GM12878 (cell line): ENCODE data around the gene DBNDD2. TPM values are rescaled to one million over a fixed set of nuclear protein-coding genes. Genes with fewer than 3 reads are reported as not detected.

Experiments
- ATAC-seq: fragments of 200-7000 bp; cut with Tn5 transposase; 3 replicates; pipeline ENCODE4 v1.9.1; 2020; ENCODE audit warnings: mild to moderate bottlenecking, moderate library complexity
- BruUV-seq: library from RNA; stranded (reverse); fragments of 400-500 nt; replicated peaks from 2 replicates; lab custom pipeline; 2021; lab: Mats Ljungman, UMichigan
- CTCF ChIA-PET: fragments of 300-600 bp; sonication (Branson Sonifier 250); formaldehyde crosslinking; extraction: SDS; loops from one replicate; lab custom pipeline; 2021; ENCODE audit warnings: inconsistent platforms; lab: Yijun Ruan, JAX
- POLR2A ChIA-PET: fragments of 350-600 bp; formaldehyde crosslinking; extraction: SDS; loops from one replicate; lab custom pipeline; 2021; ENCODE audit warnings: inconsistent platforms; lab: Charles Lee
- RAD21 ChIA-PET: fragments of 300-600 bp; sonication (Branson Sonifier 250); formaldehyde crosslinking; loops from one replicate; lab custom pipeline; 2023; ENCODE audit warnings: antibody characterized with exemption; ENCODE audit not compliant: unreplicated experiment; lab: Charles Lee
- SMC1A ChIA-PET: fragments of 300-600 bp; sonication (Branson Sonifier 250); formaldehyde crosslinking; loops from one replicate; lab custom pipeline; 2023; ENCODE audit not compliant: unreplicated experiment, uncharacterized antibody; lab: Charles Lee
- DNase-seq: peaks from one replicate; pipeline ENCODE4 v3.0.0-alpha.2; 2011; ENCODE audit warnings: low read depth, low spot score
- FAIRE-seq: peaks from 3 replicates; lab custom pipeline; 2011; peaks lifted over from hg19 to GRCh38; lab: Jason Lieb, UNC
- H2AFZ ChIP-seq: 2 replicates; pipeline ENCODE4 v1.6.0; 2011; ENCODE audit warnings: low read depth, low read length, control low read depth; ENCODE audit not compliant: control insufficient read depth
- H3K27ac ChIP-seq: 2 replicates; pipeline ENCODE4 v1.5.1; 2011; ENCODE audit warnings: control low read depth; ENCODE audit not compliant: control insufficient read depth, insufficient read depth
- H3K27me3 ChIP-seq, 2 experiments: replicated peaks in 1 of 2; 2 replicates each; pipeline versions ENCODE4 v1.6.0 to v1.6.1; 2011; ENCODE audit warnings: low read length in 1 of 2; ENCODE audit not compliant: control insufficient read depth in 2 of 2, insufficient read depth in 2 of 2
- H3K36me3 ChIP-seq, 2 experiments: 2 replicates each; pipeline ENCODE4 v1.5.1; 2011; ENCODE audit warnings: low read length in 1 of 2; ENCODE audit not compliant: control insufficient read depth in 2 of 2, insufficient read depth in 2 of 2
- H3K4me1 ChIP-seq: 2 replicates; pipeline ENCODE4 v1.6.1; 2011; ENCODE audit warnings: mild to moderate bottlenecking, low read length, moderate library complexity, mixed read lengths; ENCODE audit not compliant: control insufficient read depth, insufficient read depth
- H3K4me2 ChIP-seq: 2 replicates; pipeline ENCODE4 v1.6.0; 2011; ENCODE audit warnings: control low read depth; ENCODE audit not compliant: control insufficient read depth, insufficient read depth
- H3K4me3 ChIP-seq: fragments of 200-600 bp; sonication (generic); 2 replicates; pipeline ENCODE4 v1.5.1; 2016
- H3K79me2 ChIP-seq: 2 replicates; pipeline ENCODE4 v1.6.0; 2011; ENCODE audit warnings: low read length; ENCODE audit not compliant: control insufficient read depth, insufficient read depth
- H3K9ac ChIP-seq: 2 replicates; pipeline ENCODE4 v1.8.0; 2011; ENCODE audit warnings: low read length, control low read depth, mixed read lengths; ENCODE audit not compliant: control insufficient read depth, insufficient read depth
- H3K9me3 ChIP-seq: replicated peaks from 3 replicates; pipeline ENCODE4 v1.5.1; 2011; ENCODE audit warnings: mild to moderate bottlenecking, low read length; ENCODE audit not compliant: control insufficient read depth, insufficient read depth
- H4K20me1 ChIP-seq: 2 replicates; pipeline ENCODE4 v1.6.0; 2011; ENCODE audit not compliant: control insufficient read depth, insufficient read depth
- NFYA ChIP-seq: IDR thresholded peaks from 2 replicates; pipeline ENCODE4 v1.6.1; 2011; ENCODE audit warnings: low read depth, mild to moderate bottlenecking, low read length, improper control_type of control experiment, borderline replicate concordance
- NFYB ChIP-seq: IDR thresholded peaks from 2 replicates; pipeline ENCODE4 v1.6.1; 2011; ENCODE audit warnings: low read depth, mild to moderate bottlenecking, low read length, improper control_type of control experiment, moderate library complexity; ENCODE audit not compliant: insufficient read depth
- REST ChIP-seq: IDR thresholded peaks from 2 replicates; pipeline ENCODE4 v1.6.1; 2012; ENCODE audit warnings: mild to moderate bottlenecking, low read depth, low read length
- ZNF24 ChIP-seq: fragments of 450-650 bp; IDR thresholded peaks from 2 replicates; pipeline ENCODE4 v1.6.1; 2017; ENCODE audit warnings: antibody characterized with exemption, mild to moderate bottlenecking
- ZSCAN29 ChIP-seq: fragments of 450-650 bp; IDR thresholded peaks from 2 replicates; pipeline ENCODE4 v1.6.1; 2017; ENCODE audit warnings: mild to moderate bottlenecking, moderate library complexity
- in situ Hi-C: fragments of 300-500 bp; cut with MboI; formaldehyde crosslinking; loops from 9 replicates; pipeline ENCODE4 v1.14.3; 2018; ENCODE audit warnings: mixed read lengths
- intact Hi-C: fragments of 100-400 bp; cut with micrococcal nuclease; formaldehyde crosslinking; loops from one replicate; pipeline ENCODE4 v1.14.2; 2022; ENCODE audit not compliant: unreplicated experiment
- polyA plus RNA-seq, 11 experiments: library from polyadenylated mRNA; depleted of rRNA in 4 of 11; unstranded in 6 of 11; stranded (reverse) in 5 of 11; fragments of >200 nt; fragmentation: Nextera tagmentation in 4 of 11; fragmentation: Illumina TruSeq in 1 of 11; extraction: Ambion mirVana in 4 of 11; extraction: Trizol in 1 of 11; gene quantifications; 1 replicate in 1 of 11; 2 replicates in 10 of 11; pipeline versions ENCODE4 v1.2.1 to v1.2.3, GENCODE V29; 2011 to 2016; ENCODE audit warnings: inconsistent platforms in 2 of 11, missing spikeins in 2 of 11, low read depth in 1 of 11
- total RNA-seq, 4 experiments: library from RNA; depleted of rRNA in 3 of 4; stranded (reverse); fragments of >200 nt in 3 of 4; fragmentation: Illumina TruSeq in 1 of 4; extraction: Trizol in 1 of 4; gene quantifications; 2 replicates each; pipeline versions ENCODE4 v1.2.1 to v1.2.3, GENCODE V29; 2013 to 2021

Gene DBNDD2
- total and polyA plus RNA-seq, 10 of the 15 experiments (the other 5 are each of a cell fraction or from before 2014, with no cell fraction given), result 0.17 to 5.7 (median 0.49) TPM; not detected in 1

GRCh38 chr20:45444050-45444449, 36.0 kb downstream of the DBNDD2 start:
- no peak overlapping the region for H3K9ac ChIP-seq
- H2AFZ ChIP-seq, result no peak overlapping the region
- in situ Hi-C loops (no loop called here), intact Hi-C loops (no loop called here)
- no peaks in the 10 kb centered on the region; a peak in 3 of 4 replicates for H3K27me3 ChIP-seq
- no peak for TF ChIP-seq ZSCAN29
- TF ChIP-seq REST, result no peak
- TF ChIP-seq NFYA, result no peak
- TF ChIP-seq NFYB, result no peak
- no peak for TF ChIP-seq ZNF24
- H3K4me2 ChIP-seq, result no peak overlapping the region
- ChIA-PET SMC1A (interaction anchor here (1.4 to 1.7 kb wide), 3 partner anchors 8 to 118 kb away, joined by 4 to 6 read pairs (median 5); no protein-coding TSS in a partner anchor), CTCF (interaction anchor here (0.7 to 3.1 kb wide), 6 partner anchors 8 to 81 kb away, joined by 3 to 15 read pairs (median 7); partner anchors contain the start of gene SYS1), POLR2A (no interaction called here), RAD21 (no interaction called here)
- H3K27ac ChIP-seq, result no peak overlapping the region
- no peaks in the 10 kb centered on the region for H3K9me3 ChIP-seq
- no peaks in the 10 kb centered on the region for H4K20me1 ChIP-seq
- no peaks in the 10 kb centered on the region for H3K79me2 ChIP-seq
- H3K4me1 ChIP-seq, result no peaks in the 10 kb centered on the region
- H3K4me3 ChIP-seq, result no peak overlapping the region
- DNase-seq (no peak), ATAC-seq (no peak), FAIRE-seq (no peak)
- no peaks in the 10 kb centered on the region for H3K36me3 ChIP-seq
- BruUV-seq, result no TSS peak
